ENCODE data around the gene TENM3. TPM values are rescaled to one million over a fixed set of nuclear protein-coding genes. Genes with fewer than 3 reads are reported as not detected.

The TENM3 gene
- total RNA-seq, 4 donors from 2014 or later = 19.7 to 47.2 (median 33.0) TPM

- DNase-seq (ENCODE audit: low spot score) (no peak), ATAC-seq (ENCODE audit: low FRiP score) (no peak)
- no peak for TF ChIP-seq CTCF (IDR thresholded peaks at IDR 0.05)
Observed at GRCh38 chr4:182648766-182649165, 405.6 kb downstream of the TENM3 start.

DNA sequence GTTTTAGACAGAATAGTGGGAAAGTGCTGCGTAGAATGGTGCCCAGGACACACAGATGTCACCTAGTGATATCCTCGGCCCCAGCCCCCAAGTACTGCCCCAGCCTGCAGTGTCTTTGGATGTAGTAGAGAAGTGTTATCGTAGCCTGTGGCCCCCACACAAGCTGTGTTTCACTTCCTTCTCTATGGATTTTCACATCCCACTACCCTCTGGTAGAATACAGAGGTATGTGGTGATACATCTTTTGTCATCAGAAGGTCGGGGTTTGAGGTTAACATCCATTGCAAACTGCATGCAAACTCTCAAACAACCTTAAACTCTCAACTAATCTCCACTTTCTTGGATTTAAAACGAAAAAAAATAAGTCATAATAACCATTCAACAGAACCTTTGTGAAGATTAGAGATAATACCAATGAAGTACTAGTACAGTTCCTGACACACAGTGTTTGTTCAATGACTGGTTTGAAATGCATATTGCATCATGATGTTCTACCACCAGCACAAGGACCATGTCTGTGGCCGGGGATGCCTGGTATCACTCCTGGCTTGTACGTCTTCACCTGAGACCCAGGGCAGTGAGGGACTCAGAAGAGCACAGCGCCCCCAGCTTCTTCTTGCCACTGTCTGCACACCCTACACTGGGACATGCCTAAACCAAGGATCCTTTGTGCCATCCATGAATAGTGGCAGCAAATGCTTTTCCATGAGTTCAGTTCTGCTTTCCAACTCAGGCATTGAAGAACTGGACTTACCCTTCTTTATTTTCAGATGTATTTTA is 406.7 kb downstream of the TENM3 start:
- TF ChIP-seq CTCF (IDR thresholded peaks at IDR 0.05) = no peak
- ATAC-seq (ENCODE audit: low FRiP score) (no peak), DNase-seq (ENCODE audit: low spot score) (no peak)

DNA sequence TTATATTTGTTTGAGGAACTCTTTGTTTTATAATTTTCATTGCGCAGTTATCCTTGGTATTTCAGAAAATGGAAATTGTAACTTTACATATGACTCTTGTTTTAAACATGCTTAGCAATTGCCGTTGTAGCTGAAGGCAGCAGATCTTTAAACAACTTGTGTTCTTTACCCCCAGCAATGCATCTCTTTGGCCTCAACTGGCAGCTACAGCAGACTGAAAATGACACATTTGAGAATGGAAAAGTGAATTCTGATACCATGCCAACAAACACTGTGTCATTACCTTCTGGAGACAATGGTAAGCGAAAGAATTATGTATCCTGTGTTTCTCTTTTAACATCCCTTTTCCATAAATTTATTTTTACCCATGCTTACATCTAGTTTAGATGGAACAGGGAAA is 410.4 kb downstream of the TENM3 start:
- ATAC-seq (ENCODE audit: low FRiP score) (no peak), DNase-seq (ENCODE audit: low spot score) (no peak)
- TF ChIP-seq CTCF (IDR thresholded peaks at IDR 0.05) = no peak

GRCh38 chr4:182655340-182655739 is 412.1 kb downstream of the TENM3 start:
- TF ChIP-seq CTCF (IDR thresholded peaks at IDR 0.05) = no peak
- DNase-seq (ENCODE audit: low spot score) (no peak), ATAC-seq (ENCODE audit: low FRiP score) (no peak)

GRCh38 chr4:182662551-182662950 is 419.3 kb downstream of the TENM3 start:
- no peak for TF ChIP-seq CTCF (IDR thresholded peaks at IDR 0.05)
- no peak for DNase-seq (ENCODE audit: low spot score)
- ATAC-seq (ENCODE audit: low FRiP score) = no peak

DNA sequence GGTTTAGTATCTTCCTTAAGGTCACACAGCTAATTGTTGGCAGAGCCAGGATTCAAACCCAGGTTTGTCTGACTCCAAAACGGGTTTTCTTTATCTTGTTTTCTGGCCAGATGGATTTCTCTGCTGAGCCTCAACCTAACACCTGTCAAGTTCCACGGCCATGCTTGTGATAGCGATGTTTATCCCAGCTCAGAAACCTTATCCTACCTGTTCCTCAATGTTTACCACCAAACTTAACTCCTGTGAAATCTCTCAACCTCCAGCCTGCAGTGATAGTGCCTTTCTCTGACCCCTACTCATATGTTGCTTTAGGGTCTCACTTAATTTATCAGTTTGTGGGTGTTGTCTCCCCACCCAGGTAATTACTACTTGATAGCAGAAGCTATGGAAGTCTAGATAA is 428.0 kb downstream of the TENM3 start:
- no peak for DNase-seq (ENCODE audit: low spot score)
- TF ChIP-seq CTCF (IDR thresholded peaks at IDR 0.05) = no peak
- no peak for ATAC-seq (ENCODE audit: low FRiP score)

DNA sequence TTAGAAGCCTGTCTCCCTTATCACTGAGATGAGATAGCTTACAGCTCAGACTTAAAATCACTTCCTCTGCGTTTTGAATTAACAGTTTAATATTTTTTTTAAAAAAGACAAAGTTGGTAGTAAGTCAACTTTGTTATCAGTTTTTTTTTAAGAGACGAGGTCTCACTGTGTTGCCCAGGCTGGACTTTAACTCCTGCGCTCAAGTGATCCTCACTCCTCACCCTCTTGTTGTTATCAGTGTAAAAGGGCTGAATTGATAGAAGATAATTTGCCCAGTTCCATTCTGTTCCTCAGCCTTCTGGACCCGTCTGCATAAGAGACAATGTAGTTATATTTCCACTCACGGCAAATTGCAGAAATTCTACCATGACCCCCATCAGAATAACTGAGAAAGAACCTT is 428.5 kb downstream of the TENM3 start:
- no peak for TF ChIP-seq CTCF (IDR thresholded peaks at IDR 0.05)
- no peak for ATAC-seq (ENCODE audit: low FRiP score)
- no peak for DNase-seq (ENCODE audit: low spot score)

Measured in omental fat pad (tissue), 4 donors.